ENCODE data around the gene SCT. TPM values are rescaled to one million over a fixed set of nuclear protein-coding genes. Genes with fewer than 3 reads are reported as not detected.

The SCT gene
- total RNA-seq, 4 donors from 2014 or later = not detected

- TF ChIP-seq CTCF (IDR thresholded peaks at IDR 0.05) (no peak), POLR2A (IDR thresholded peaks at IDR 0.05) (no peak)
- intact Hi-C loops (cut with DNase I) = no loop called here
- no peaks in the 10 kb centered on the region for H3K27me3 ChIP-seq
- H3K4me3 ChIP-seq (replicated peaks in 1 of 3) = no peak overlapping the region
- no peaks in the 10 kb centered on the region for H3K4me1 ChIP-seq
- no peak overlapping the region for H3K27ac ChIP-seq
- H3K9me3 ChIP-seq = no peaks in the 10 kb centered on the region
- H3K36me3 ChIP-seq = no peaks in the 10 kb centered on the region
- WGBS, 2 donors = 88 to 94% methylated on average over 23 to 27 of the region's 27 CpGs
- no peak for DNase-seq
These were observed 5.1 kb downstream of the SCT start for GRCh38 chr11:621838-622237.

DNA sequence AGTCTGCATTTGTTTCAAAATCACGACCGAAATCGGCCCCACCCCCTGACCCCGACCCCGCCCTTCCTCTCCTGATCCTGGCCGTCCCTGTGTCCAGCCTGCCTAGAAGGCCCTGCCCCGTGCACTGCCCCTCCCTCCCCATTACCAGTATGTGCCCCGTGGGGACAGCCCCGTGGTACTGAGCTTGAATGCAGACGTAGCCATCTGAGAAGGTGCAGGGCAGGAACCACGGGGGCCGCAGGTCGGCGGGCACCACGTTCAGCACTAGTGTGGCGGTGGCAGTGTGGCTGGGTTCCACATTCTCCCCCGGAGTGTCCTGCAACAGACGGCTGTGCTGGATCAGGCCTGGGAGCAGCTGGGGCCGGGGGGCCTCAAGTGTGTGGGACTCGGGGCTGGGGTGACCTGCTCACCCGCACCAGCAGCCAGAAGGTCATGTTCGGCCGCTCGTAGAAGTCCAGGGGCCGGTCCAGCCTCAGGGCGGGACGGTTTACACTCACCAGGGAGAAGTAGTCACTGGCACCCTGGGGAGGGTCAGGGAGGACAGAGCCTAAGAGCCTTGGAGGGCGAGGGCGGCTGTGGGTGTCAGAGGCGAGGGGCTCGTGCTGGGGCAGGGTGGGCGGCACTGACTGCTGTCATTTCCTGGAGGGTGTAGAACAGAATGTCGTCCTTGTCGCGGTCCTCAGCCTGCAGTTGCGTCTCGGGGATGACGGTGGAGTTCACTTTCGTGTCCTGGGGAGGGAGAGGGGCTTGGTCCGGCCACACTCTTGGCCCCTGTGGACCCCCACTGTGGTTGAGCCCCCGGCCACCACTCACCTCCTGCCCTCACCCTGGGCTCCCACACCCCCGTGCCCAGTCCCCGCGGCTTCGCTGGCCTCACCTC, 5.8 kb downstream of the SCT start:
- Histone ChIP-seq H3K36me3 (no peaks in the 10 kb centered on the region), H3K27ac (no peak overlapping the region), H3K27me3 (no peaks in the 10 kb centered on the region), H3K9me3 (no peaks in the 10 kb centered on the region), H3K4me1 (peaks cover 2 to 3% of the 10 kb centered on the region in 2 donors), H3K4me3 (replicated peaks in 1 of 3) (no peak overlapping the region)
- 82 to 85% methylated on average over 23 to 36 of the region's 45 CpGs for WGBS, 2 donors
- DNase-seq = no peak
- TF ChIP-seq POLR2A (IDR thresholded peaks at IDR 0.05) (no peak), CTCF (IDR thresholded peaks at IDR 0.05) (no peak)
- intact Hi-C loops (cut with DNase I) = no loop called here

DNA sequence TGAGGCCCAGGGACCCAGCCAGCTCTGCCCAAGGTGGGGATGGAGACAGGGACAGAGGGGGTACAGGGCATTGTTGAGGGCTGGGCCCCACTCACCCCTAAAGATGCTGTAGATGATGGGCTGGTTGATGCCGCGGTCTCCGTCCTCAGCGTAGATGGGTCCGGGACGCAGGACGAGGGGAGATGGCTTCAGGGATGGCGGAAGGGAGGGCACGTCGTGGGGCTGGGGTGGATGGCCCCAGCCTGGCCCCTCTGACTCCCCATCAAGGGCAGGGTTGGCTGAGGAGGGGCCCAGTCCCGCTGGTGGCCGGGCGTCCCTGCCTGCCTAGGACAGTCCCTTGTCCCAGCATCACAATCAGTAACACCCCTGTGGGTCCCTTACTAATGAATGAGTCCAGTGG, 6.8 kb downstream of the SCT start:
- H3K9me3 ChIP-seq = no peaks in the 10 kb centered on the region
- no peak for DNase-seq
- 93 to 97% methylated on average over 13 of the region's 13 CpGs for WGBS, 2 donors
- no peaks in the 10 kb centered on the region for H3K36me3 ChIP-seq
- H3K27me3 ChIP-seq = no peaks in the 10 kb centered on the region
- H3K27ac ChIP-seq = no peak overlapping the region
- intact Hi-C loops (cut with DNase I) = no loop called here
- TF ChIP-seq POLR2A (IDR thresholded peaks at IDR 0.05) (no peak), CTCF (IDR thresholded peaks at IDR 0.05) (no peak)
- no peak overlapping the region for H3K4me3 ChIP-seq (replicated peaks in 1 of 3)
- peaks cover 6% of the 10 kb centered on the region in 2 donors for H3K4me1 ChIP-seq

- intact Hi-C loops (cut with DNase I) = no loop called here
- peaks cover 12% of the 10 kb centered on the region in 2 donors for H3K4me1 ChIP-seq
- no peak overlapping the region for H3K27ac ChIP-seq
- DNase-seq = no peak
- H3K9me3 ChIP-seq = no peaks in the 10 kb centered on the region
- 90 to 96% methylated on average over 6 to 16 of the region's 22 CpGs for WGBS, 2 donors
- no peak overlapping the region for H3K4me3 ChIP-seq (replicated peaks in 1 of 3)
- H3K36me3 ChIP-seq = no peaks in the 10 kb centered on the region
- TF ChIP-seq POLR2A (IDR thresholded peaks at IDR 0.05) = no peak
- no peak for TF ChIP-seq CTCF (IDR thresholded peaks at IDR 0.05)
- H3K27me3 ChIP-seq = no peaks in the 10 kb centered on the region
These were observed 7.3 kb downstream of the SCT start for GRCh38 chr11:619628-620050.

DNA sequence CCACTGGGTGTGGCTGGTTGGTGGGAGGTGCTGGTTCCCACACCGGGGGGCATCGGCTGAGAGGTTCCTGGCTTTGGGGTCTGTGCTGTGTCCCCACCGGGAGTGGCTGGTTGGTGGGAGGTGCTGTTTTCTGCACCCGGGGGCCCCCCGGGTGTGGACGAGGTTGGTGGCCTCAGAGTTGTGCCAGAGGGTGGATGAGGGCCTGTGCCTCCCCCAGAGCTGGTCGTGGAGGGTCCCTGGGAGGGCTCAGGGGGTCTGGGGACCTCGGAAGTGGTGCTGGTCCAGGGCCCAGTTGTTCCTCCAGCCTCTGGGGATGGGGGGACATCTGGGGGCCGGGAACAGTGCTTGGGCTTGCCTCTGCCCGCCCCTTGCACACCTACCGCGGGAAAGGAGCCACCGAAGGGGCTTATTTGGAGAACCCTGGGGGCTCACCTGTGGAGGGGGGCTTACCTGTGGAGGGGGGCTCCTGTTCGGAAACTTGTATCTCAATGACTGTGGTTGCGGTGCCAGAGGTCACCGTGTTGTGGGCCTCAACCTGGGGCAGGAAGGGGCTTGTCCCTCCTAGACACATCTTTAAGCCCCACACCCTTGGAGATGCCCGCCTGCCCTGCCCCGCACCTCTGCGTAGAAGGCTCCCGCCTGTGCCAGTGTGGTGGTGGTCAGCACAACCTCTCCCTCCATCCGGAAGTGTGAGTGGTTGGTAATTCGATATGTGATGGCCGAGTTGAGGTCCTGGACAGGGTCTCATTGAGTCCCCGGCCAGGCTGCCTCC, 7.9 kb downstream of the SCT start:
- intact Hi-C loops (cut with DNase I) = no loop called here
- H3K36me3 ChIP-seq = no peaks in the 10 kb centered on the region

More for the DNA sequence above, 7.9 kb downstream of the SCT start:
- no peaks in the 10 kb centered on the region for H3K9me3 ChIP-seq
- no peak for DNase-seq
- 89 to 91% methylated on average over 14 to 16 of the region's 24 CpGs for WGBS, 2 donors
- H3K27ac ChIP-seq = no peak overlapping the region
- H3K4me3 ChIP-seq (replicated peaks in 1 of 3) = no peak overlapping the region
- H3K4me1 ChIP-seq = peaks cover 18% of the 10 kb centered on the region in 2 donors
- TF ChIP-seq CTCF (IDR thresholded peaks at IDR 0.05) (no peak), POLR2A (IDR thresholded peaks at IDR 0.05) (no peak)
- H3K27me3 ChIP-seq = no peaks in the 10 kb centered on the region
